HG03196 (cell line): ENCODE data around the gene EEF1AKMT3.
A peak's percentile ranks its signal among the peaks of the same experiment; 100 is the strongest.

Experiments used
- ATAC-seq: cut with Tn5 transposase; IDR thresholded peaks from one replicate; pipeline ENCODE4 v1.9.1; 2021; ENCODE audit not compliant: unreplicated experiment

The EEF1AKMT3 gene

GRCh38 chr12:57750561-57751431 is 21.6 kb upstream of the EEF1AKMT3 start:
- no peak for ATAC-seq

GRCh38 chr12:57751432-57751787 is 21.0 kb upstream of the EEF1AKMT3 start:
- ATAC-seq, result no peak

GRCh38 chr12:57751788-57752667 is 20.4 kb upstream of the EEF1AKMT3 start, which contains the start of gene CDK4:
Gene CDK4, minus strand, starts transcription at chr12:57752310. Its CDS starts 593 bp downstream, at chr12:57751717.
- peak; percentile 71 for ATAC-seq

- no peak for ATAC-seq
These were observed 19.8 kb upstream of the EEF1AKMT3 start for GRCh38 chr12:57752668-57753000.

GRCh38 chr12:57753756-57754337 is 18.6 kb upstream of the EEF1AKMT3 start:
- ATAC-seq, result no peak

DNA sequence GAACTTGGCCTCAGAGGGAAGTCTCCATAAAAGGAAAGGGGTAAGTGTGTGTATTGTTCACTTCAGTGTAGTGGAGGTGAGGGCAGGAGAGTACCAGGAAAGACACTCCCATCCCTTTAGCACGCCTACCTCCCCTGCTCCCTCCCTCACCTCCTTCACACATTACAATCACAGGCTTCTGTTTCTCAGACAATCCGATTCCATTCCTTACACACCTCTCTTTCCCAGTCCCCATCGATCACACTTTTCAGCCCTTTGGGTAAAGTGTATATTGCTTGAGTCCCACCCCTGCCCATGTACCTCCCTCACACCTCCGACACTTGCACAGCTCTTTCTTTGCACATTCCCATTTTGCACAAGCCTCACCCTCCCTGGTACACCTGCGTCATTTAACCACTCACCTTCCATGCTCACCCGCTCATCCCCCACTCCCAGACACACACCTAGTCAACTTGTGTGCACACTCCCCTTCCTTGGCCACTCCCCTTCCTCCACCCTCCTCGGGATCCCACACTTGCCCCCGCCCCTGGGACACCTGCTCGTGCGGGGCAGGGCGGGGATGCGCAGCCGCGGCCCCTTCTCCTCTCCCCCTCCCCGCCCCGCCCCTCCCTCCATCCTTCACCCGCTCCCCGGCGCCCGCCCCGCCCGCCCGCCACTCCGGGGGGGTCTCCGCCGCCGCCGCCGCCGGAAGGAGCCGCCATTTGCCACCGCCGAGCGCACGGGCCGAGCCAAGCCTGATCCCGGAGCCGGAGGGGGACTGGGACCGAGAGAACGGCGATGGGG is 17.8 kb upstream of the EEF1AKMT3 start, which contains the start of gene MARCHF9:
Gene MARCHF9, plus strand, starts transcription at position 693 of the 783 bp plus-strand sequence. CDS start 426 bp downstream, outside the sequence.
- peak; percentile 32 for ATAC-seq

- no peak for ATAC-seq
These were observed 17.3 kb upstream of the EEF1AKMT3 start for GRCh38 chr12:57755194-57755453.

DNA sequence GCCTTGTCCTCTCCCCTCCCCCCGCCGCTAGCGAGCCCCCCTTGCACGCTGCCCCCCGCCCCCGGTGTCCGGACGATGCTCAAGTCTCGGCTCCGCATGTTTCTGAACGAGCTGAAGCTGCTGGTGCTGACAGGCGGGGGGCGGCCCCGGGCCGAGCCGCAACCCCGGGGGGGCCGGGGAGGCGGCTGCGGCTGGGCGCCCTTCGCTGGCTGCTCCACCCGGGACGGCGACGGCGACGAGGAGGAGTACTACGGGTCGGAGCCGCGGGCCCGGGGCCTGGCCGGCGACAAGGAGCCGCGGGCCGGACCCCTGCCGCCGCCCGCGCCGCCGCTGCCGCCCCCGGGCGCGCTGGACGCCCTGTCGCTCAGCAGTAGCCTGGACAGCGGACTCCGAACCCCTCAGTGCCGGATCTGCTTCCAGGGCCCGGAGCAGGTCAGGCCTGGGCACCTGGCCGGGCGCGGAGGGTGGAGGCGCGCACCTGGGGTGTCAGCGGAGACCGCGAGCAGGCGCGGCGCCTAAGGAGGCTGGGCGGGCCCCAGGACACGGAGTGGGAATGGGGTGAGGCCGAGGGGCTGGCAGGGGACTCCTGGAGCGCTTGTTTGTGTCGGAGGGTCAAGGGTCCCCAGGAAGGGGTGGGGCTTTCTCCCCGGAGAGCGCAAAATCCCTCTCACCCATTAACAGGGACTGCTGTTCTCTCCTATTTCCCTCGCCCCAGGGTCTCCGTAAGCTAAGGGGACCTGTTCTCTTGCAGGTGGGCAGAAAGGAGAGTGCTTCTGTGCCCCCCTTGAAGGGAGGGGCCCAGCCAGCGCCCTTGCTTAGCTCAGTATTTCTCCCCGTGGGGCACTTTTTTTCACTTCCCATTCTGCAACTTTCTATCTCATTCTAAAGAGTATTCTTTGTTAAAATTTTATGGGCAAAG is 16.7 kb upstream of the EEF1AKMT3 start:
- no peak for ATAC-seq

DNA sequence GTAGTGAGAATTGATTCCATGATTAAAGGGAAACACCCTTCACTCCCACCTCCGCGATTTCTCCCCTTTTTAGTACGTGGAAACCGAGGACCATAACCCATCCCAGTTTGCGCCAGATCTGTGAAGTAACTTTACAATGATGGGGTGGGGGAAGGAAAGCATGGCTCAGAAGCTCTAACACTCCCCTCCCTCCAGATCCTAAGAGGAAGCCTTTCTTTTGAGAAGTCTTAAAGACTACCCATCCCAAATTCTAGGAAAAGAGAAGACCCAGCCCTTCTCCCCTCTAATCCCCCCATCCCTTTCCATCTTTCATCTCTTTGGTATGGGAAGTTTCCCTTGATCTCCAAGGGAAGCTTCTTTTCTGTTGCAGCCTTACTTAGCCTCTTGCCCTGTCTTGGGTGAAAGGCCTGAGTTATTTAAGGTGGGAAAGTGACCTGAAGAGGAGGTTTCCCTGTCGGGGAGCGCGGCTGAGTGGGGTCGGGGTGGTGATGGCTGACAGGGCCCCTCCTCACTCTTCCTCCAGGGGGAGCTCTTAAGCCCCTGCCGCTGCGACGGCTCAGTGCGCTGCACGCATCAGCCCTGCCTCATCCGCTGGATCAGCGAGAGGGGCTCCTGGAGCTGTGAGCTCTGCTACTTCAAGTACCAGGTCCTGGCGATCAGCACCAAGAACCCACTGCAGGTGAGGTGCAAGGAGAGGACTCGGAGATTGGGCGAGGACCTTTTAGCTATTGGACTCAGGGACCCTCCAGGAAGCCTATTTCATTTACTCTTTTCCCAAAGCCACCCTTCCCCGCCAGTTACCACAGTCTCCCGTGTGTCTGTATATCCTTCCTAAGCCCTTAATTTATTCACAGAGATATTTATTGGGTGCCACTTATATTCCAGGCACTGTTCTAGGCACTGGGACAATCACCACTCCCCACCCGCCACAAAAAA is 15.7 kb upstream of the EEF1AKMT3 start:
- ATAC-seq, result no peak

DNA sequence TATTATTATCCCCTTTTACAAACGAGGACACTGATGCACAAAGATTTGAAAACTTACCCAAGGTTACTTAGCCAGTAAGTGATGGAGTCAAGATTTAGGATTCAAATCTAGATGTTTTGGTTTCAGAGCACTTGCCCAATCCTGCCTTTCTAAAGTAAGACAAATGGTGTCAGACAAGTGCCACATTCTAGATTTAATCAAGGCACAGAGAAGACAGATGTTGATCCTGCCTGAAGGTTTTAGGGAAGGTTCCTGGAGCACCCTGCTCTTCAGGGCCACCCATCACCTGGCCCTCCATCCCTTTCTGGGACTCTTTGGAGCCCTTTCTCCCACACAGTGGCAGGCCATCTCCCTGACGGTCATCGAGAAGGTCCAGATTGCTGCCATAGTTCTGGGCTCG is 14.6 kb upstream of the EEF1AKMT3 start:
- ATAC-seq, result no peak

- no peak for ATAC-seq
These were observed 13.7 kb upstream of the EEF1AKMT3 start for GRCh38 chr12:57758552-57759359.

GRCh38 chr12:57759360-57759980 is 12.9 kb upstream of the EEF1AKMT3 start:
- ATAC-seq, result no peak

DNA sequence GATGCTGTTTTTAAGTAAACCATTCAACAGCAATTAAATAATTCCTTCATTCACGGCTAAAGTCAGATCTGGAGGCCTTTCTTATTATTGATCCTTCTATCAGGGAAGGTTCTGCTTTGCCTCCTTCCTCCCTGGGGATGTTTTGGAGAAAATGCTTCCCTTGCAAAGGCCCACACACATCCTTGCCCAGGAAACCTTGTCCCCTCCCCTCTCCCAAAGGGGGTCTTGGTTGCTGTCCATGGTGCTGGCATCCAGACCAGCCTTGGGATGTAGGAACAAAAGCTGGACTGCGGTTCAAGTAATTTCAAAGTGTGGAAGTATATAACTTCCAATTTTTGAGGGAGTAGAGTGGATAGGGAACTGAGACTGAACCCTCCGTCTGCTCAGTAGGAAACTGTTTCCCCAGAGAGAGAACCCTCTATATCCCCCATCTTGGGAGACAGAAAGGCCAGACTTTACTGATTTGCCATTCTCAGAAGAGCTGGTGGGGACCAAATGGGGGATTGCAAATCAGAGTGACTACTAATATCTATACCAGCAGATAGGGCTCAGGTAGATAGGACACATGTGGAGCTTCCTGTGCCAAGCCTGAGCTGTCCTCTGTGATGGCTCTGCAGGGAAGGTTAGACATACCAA is 11.9 kb upstream of the EEF1AKMT3 start:
- ATAC-seq, result no peak

DNA sequence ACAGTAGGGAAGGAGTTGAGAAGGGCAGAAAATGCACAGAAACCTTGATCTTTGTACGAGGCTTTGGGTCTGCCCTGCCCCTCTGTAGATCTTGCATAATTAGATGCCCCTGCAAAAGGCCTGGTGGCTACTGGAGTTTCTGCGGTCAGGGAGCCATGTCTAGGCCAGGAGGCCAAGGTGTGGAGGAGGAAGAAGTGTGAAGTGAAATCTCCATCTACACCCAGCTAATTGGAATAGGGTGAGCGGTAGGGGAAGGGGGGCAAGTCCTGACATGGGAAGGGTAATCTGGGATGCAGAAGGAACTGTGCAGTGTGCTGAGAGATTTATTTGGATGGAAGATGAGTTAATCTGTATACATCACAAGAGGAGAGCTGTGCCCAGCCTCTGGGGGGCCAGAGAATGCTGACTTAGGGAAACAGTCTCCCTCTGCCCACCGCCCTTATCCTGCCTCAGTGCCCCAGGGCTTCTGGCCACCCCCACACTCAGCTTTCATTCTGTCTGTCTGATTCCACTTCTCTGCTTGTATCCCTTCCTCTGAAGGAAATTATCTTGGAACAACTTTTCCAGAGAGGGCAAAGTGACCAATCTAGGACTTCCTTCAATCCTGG is 10.9 kb upstream of the EEF1AKMT3 start:
- no peak for ATAC-seq

- no peak for ATAC-seq
These were observed 10.0 kb upstream of the EEF1AKMT3 start for GRCh38 chr12:57762463-57762862.

- ATAC-seq, result no peak
These were observed 8.3 kb upstream of the EEF1AKMT3 start for GRCh38 chr12:57763881-57764661.
